ENCODE data around the gene SMG7. TPM values are rescaled to one million over a fixed set of nuclear protein-coding genes. Genes with fewer than 3 reads are reported as not detected.

Gene SMG7
- total RNA-seq, 1 experiment from 2014 or later = 65.2 TPM

- ATAC-seq (no peak), DNase-seq (ENCODE audit: low read depth, low spot score) (no peak)
- no peaks in the 10 kb centered on the region for H3K4me1 ChIP-seq (ENCODE audit: control insufficient read depth, insufficient read depth, low read length)
- intact Hi-C loops (cut with micrococcal nuclease; ENCODE audit: unreplicated experiment) = no loop called here
- BruUV-seq (replicated peaks) = no TSS peak
- H3K9me3 ChIP-seq (ENCODE audit: control insufficient read depth, insufficient read depth, low read depth, low read length) = no peaks in the 10 kb centered on the region
- no peaks in the 10 kb centered on the region for H3K36me3 ChIP-seq (ENCODE audit: control insufficient read depth, insufficient read depth, low read length)
- ChIA-PET CTCF (no interaction called here), POLR2A (no interaction called here)
- TF ChIP-seq POLR2AphosphoS5 (IDR thresholded peaks at IDR 0.05; ENCODE audit: low read depth, low read length) (no peak), TCF7L2 (IDR thresholded peaks at IDR 0.05; ENCODE audit: low read depth, low read length) (no peak), REST (IDR thresholded peaks at IDR 0.05; ENCODE audit: insufficient read depth in 1 of 2, low read depth in 2 of 2, low read length in 1 of 2) (no peak), CTCF (IDR thresholded peaks at IDR 0.05) (no peak), SIN3A (IDR thresholded peaks at IDR 0.05; ENCODE audit: borderline replicate concordance, insufficient read depth, low read depth, low read length) (no peak)
- no peaks in the 10 kb centered on the region for H3K27me3 ChIP-seq (ENCODE audit: control insufficient read depth, insufficient read depth, low read length)
- in situ Hi-C loops (cut with HindIII; ENCODE audit: low pct_unique_long_range_greater_than_20kb, low sequenced_read_pairs) = no loop called here
- H3K27ac ChIP-seq (ENCODE audit: low read length) = no peak overlapping the region
- no peak overlapping the region for H3K4me3 ChIP-seq (ENCODE audit: low read depth in 2 of 2, low read length in 2 of 2)
Observed at GRCh38 chr1:183578856-183579255, 106.6 kb downstream of the SMG7 start.

- ATAC-seq = peak; percentile 87
- in situ Hi-C loops (cut with HindIII; ENCODE audit: low pct_unique_long_range_greater_than_20kb, low sequenced_read_pairs) (no loop called here), intact Hi-C loops (cut with micrococcal nuclease; ENCODE audit: unreplicated experiment) (no loop called here)
- TF ChIP-seq CTCF (IDR thresholded peaks at IDR 0.05) (no peak; the same call in 1 of the 2 replicates), SIN3A (IDR thresholded peaks at IDR 0.05; ENCODE audit: borderline replicate concordance, insufficient read depth, low read depth, low read length) (no peak), POLR2AphosphoS5 (IDR thresholded peaks at IDR 0.05; ENCODE audit: low read depth, low read length) (no peak), REST (IDR thresholded peaks at IDR 0.05; ENCODE audit: insufficient read depth in 1 of 2, low read depth in 2 of 2, low read length in 1 of 2) (no peak), TCF7L2 (IDR thresholded peaks at IDR 0.05; ENCODE audit: low read depth, low read length) (no peak)
- no peaks in the 10 kb centered on the region for H3K4me1 ChIP-seq (ENCODE audit: control insufficient read depth, insufficient read depth, low read length)
- H3K27me3 ChIP-seq (ENCODE audit: control insufficient read depth, insufficient read depth, low read length) = no peaks in the 10 kb centered on the region
- CTCF ChIA-PET = interaction anchor here (0.7 kb wide), 1 partner anchor 88 kb away, joined by 4 read pairs; no protein-coding TSS in a partner anchor
- no peaks in the 10 kb centered on the region for H3K36me3 ChIP-seq (ENCODE audit: control insufficient read depth, insufficient read depth, low read length)
- H3K9me3 ChIP-seq (ENCODE audit: control insufficient read depth, insufficient read depth, low read depth, low read length) = no peaks in the 10 kb centered on the region
- peak; percentile 33 for DNase-seq (ENCODE audit: low read depth, low spot score)
- POLR2A ChIA-PET = no interaction called here
- H3K4me3 ChIP-seq (ENCODE audit: low read depth in 2 of 2, low read length in 2 of 2) = no peak overlapping the region
- H3K27ac ChIP-seq (ENCODE audit: low read length) = no peak overlapping the region
- no TSS peak for BruUV-seq (replicated peaks)
Observed at GRCh38 chr1:183580281-183580682, 108.0 kb downstream of the SMG7 start.
